GM18505 (cell line): ENCODE data around the gene UNK.

Experiments used
- ATAC-seq: cut with Tn5 transposase; IDR thresholded peaks from one replicate; pipeline ENCODE4 v1.9.1; 2021; ENCODE audit not compliant: unreplicated experiment
- POLR2A ChIP-seq: IDR thresholded peaks from 4 replicates; pipeline ENCODE4 v1.6.1; 2011; ENCODE audit warnings: borderline replicate concordance; ENCODE audit not compliant: insufficient read depth, insufficient read length; ENCODE audit errors: extremely low read depth

The UNK gene

DNA sequence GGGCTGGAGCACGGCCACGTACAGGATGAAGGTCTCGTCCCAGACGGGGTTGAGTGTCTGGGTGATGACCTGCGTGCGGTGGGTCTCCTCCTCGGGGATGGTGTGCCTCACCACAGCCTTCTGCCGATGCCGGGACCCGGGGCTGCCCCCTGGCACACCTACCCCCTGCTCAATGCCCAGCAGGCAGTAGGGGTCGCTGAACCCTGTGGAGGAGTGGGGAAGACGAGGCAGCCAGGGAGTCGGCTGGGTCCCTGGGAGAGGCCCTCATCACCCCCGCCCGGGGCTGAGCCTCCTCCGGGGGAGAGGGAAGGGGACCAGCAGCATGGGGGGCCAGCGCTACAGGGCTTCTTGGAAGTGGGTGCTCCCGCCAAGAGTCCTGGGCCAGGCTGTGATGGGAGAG, 57.8 kb downstream of the UNK start:
- TF ChIP-seq POLR2A = no peak
- ATAC-seq = no peak

GRCh38 chr17:75842963-75843576, 58.5 kb downstream of the UNK start:
- ATAC-seq = no peak
- no peak for TF ChIP-seq POLR2A

GRCh38 chr17:75843577-75844529, 59.2 kb downstream of the UNK start, which contains the start of gene UNC13D:
UNC13D (minus strand) TSS chr17:75844404; CDS start chr17:75844337, 67 bp downstream.
- peak; percentile 42 for TF ChIP-seq POLR2A
- no peak for ATAC-seq

DNA sequence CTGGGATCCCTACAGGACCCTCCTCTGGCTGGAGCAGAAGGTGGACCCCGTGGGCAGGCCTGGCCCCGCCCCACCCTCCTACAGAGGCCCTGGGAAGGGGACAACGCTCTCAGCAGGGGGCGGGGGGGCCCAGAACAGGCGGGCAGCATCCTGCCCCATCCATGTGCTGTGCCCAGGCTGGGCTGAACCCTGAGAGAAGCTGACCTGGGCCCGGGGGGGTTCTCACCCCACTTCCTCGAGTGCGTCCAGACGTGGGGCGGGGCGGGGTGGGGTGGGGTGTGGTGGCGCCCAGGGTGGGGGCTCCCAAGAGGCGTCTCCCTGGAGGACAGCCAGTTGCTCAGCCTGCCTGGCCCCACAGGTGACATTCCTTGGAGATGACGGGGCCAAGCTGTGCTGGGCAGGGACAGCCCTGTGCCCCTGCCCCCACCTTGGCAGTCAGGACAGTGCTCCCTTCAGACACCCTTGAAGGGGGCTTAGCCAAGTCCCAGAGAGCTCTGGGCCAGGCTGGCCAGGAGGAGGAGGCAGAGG, 60.0 kb downstream of the UNK start:
- no peak for ATAC-seq
- no peak for TF ChIP-seq POLR2A

DNA sequence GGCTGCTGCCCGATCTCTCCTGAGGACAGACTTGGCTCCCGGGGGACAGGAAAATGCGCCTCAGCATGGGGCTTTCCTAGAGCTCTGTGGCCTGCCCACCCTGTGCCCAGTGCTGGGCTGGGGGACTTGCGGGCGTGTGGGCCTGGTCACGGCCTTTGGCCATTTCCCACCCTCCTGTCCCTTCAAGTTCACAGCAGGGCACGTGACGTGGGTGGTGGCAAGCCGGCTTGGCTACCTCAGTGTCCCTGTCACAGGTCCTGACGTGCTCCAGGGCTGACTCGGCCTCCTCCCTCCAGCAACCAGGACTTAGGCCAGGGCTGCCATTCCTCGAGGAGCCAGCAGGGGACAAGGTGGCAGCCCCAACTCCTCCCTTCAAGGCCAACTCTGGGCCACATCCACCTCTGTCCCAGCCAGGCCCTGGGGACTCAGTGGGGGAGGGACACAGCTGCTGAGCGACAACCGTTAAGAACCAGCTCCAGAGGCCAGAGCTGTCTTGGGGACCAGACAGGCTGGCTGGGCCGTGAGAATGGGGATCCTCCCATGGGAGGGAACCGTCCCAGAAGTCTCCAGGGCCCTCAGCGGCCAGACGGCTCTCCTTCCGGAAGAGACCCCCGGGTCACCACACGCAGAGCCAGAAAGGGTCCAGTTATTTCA, 60.6 kb downstream of the UNK start:
- ATAC-seq = peak; percentile 60

GRCh38 chr17:75845933-75846691, 61.5 kb downstream of the UNK start:
- TF ChIP-seq POLR2A = no peak
- no peak for ATAC-seq

More for the DNA sequence above, 60.6 kb downstream of the UNK start:
- TF ChIP-seq POLR2A = peak; percentile 27

GRCh38 chr17:75846692-75847613, 62.3 kb downstream of the UNK start:
- ATAC-seq = no peak
- no peak for TF ChIP-seq POLR2A

DNA sequence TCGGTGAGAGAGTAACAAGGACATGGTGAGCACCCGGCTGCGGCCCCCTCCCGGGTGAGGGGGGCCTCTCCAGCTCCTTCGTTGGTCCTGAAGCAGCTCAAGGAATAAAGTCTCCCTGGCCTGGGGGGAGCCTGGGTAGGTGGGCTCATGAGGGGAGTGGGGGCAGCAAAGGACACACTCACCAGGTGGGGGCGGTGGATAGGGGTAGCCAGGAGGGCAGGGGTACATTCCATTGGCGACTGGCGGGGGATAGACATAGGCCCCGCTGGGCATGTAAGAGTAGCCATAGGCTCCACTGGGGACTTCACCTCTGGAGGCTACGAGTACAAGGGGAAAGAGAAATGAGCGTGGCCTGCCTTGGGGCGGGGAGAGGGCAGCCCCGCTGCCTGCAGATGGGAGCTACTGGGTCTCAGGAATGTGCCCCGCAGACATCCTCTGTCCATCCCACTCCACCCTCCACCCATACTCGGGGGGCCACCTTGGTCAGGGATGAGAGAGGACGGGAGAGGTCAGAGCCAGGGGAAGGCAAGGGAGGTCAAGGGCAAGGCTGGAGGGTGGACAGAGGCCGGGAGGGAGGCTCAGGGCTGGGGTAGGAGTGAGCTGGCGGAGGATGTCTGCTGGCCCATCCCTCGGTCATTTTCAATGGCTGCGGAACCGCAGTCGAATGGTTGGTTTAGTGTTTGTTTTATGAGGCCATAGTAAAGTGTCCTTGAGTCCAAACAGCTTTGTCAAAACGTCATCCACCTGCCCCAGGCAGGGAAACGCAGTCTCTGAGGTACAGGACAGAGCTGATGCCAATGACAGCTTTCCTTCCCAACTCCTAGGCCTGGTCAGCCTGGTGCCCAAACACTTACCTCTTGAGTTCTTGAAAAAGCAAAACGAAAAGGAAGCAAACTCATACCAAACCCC, 63.3 kb downstream of the UNK start:
- no peak for ATAC-seq
- TF ChIP-seq POLR2A = no peak

DNA sequence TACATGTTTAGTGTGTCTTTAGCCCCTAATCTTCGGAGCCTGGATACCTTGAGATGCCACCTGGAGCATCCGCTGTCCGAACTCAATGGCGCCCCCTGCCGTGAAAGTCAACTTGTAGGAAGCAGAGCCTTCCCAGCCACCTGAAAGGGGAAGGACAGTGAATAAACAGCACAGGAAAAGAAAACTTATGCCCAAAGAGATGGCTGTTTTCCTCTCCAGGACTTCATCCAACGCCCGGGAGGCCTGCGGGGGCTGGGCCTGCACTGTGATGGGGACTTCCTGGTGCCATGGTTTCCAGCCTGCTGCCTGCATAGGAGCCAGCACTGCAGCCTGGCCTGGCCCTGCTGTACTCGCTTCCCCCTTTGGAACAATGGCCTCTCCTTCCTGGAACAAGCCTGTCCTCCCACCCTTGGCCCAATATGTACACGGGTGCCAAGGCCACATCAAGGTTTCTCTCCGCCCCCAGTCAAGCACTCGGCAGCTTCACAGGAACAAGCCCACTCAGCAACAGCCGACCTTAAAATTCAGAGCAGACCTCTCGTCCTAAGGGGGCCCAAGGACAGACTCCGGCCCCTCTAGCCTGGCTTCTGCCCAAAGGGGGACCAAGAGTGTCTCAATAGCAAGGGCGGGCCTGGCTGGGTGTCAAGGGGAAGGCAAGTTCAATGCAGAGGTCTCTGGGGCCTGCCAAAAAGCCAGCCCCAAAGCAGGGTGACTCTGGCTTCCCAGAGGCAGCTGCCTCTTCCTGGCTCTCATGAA, 64.1 kb downstream of the UNK start:
- no peak for TF ChIP-seq POLR2A
- ATAC-seq = no peak

- no peak for ATAC-seq
- TF ChIP-seq POLR2A = no peak
Observed at GRCh38 chr17:75849279-75849646, 64.7 kb downstream of the UNK start.
